IPS DF 6.9 (cell line): ENCODE data around the gene IL17B.
"Not testable (repeated sequence)": the region's sequence is repeated elsewhere in the genome, so short reads cannot be mapped to it uniquely, and the experiment has no call there.

Source experiments
- DNase-seq: peaks from one replicate; pipeline ENCODE4 v3.0.0-alpha.2; 2013; ENCODE audit warnings: low read depth, low spot score
- H3K27ac ChIP-seq: one replicate; pipeline ENCODE4 v1.5.1; 2013; ENCODE audit warnings: low read length, control low read depth
- H3K27me3 ChIP-seq: 2 replicates; pipeline ENCODE4 v1.6.1; 2013; ENCODE audit warnings: mild to moderate bottlenecking, low read length; ENCODE audit not compliant: control insufficient read depth, insufficient read depth
- H3K36me3 ChIP-seq: 2 replicates; pipeline ENCODE4 v1.6.1; 2013; ENCODE audit warnings: low read length; ENCODE audit not compliant: control insufficient read depth, insufficient read depth
- H3K4me1 ChIP-seq: 2 replicates; pipeline ENCODE4 v1.6.1; 2013; ENCODE audit warnings: low read length; ENCODE audit not compliant: control insufficient read depth, insufficient read depth
- H3K4me3 ChIP-seq: 2 replicates; pipeline ENCODE4 v1.5.1; 2013; ENCODE audit warnings: mild to moderate bottlenecking, low read length
- H3K9me3 ChIP-seq: 2 replicates; pipeline ENCODE4 v1.6.1; 2013; ENCODE audit warnings: low read length, inconsistent platforms; ENCODE audit not compliant: control insufficient read depth, insufficient read depth
- WGBS: extraction: QIAGEN DNeasy Blood & Tissue Kit; methylation state at CpG from one replicate; pipeline ENCODE4 v1.1.7; 2013; ENCODE audit warnings: mixed read lengths, missing lambda C conversion rate; ENCODE audit not compliant: insufficient read length, insufficient coverage; 5-methylcytosine and 5-hydroxymethylcytosine counted together

IL17B gene

GRCh38 chr5:149399775-149400174 is 20.7 kb upstream of the IL17B start:
- DNase-seq, result no peak
- no peaks in the 10 kb centered on the region for H3K4me1 ChIP-seq
- H3K36me3 ChIP-seq, result no peaks in the 10 kb centered on the region
- H3K27ac ChIP-seq, result no peak overlapping the region
- H3K4me3 ChIP-seq, result no peak overlapping the region
- no peaks in the 10 kb centered on the region for H3K9me3 ChIP-seq
- H3K27me3 ChIP-seq, result no peaks in the 10 kb centered on the region

GRCh38 chr5:149398747-149399266 is 19.7 kb upstream of the IL17B start:
- not testable (repeated sequence) for H3K9me3 ChIP-seq, H3K4me3 ChIP-seq, H3K27me3 ChIP-seq, H3K4me1 ChIP-seq, H3K36me3 ChIP-seq, H3K27ac ChIP-seq, DNase-seq
- WGBS, result no CpG with 5 or more reads among the region's 7 CpGs

GRCh38 chr5:149397530-149397929 is 18.4 kb upstream of the IL17B start:
- no peaks in the 10 kb centered on the region for H3K9me3 ChIP-seq
- no peak overlapping the region for H3K27ac ChIP-seq
- H3K4me1 ChIP-seq, result no peaks in the 10 kb centered on the region
- no peaks in the 10 kb centered on the region for H3K27me3 ChIP-seq
- no peak overlapping the region for H3K4me3 ChIP-seq
- DNase-seq, result no peak
- no CpG with 5 or more reads among the region's 6 CpGs for WGBS
- no peaks in the 10 kb centered on the region for H3K36me3 ChIP-seq

GRCh38 chr5:149394996-149395395 is 15.9 kb upstream of the IL17B start:
- not testable (repeated sequence) for H3K27me3 ChIP-seq, H3K4me3 ChIP-seq, H3K4me1 ChIP-seq, H3K27ac ChIP-seq, H3K36me3 ChIP-seq, H3K9me3 ChIP-seq, DNase-seq

- no peaks in the 10 kb centered on the region for H3K36me3 ChIP-seq
- DNase-seq, result no peak
- H3K9me3 ChIP-seq, result no peaks in the 10 kb centered on the region
- H3K4me3 ChIP-seq, result no peak overlapping the region
- no peaks in the 10 kb centered on the region for H3K4me1 ChIP-seq
- WGBS, result no CpG with 5 or more reads among the region's 19 CpGs
- H3K27me3 ChIP-seq, result no peaks in the 10 kb centered on the region
- H3K27ac ChIP-seq, result no peak overlapping the region
These were observed 13.6 kb upstream of the IL17B start for GRCh38 chr5:149392718-149393117.

- Histone ChIP-seq H3K27ac (no peak overlapping the region), H3K4me3 (no peak overlapping the region), H3K4me1 (no peaks in the 10 kb centered on the region), H3K9me3 (no peaks in the 10 kb centered on the region), H3K36me3 (no peaks in the 10 kb centered on the region), H3K27me3 (no peaks in the 10 kb centered on the region)
- no CpG with 5 or more reads among the region's 6 CpGs for whole genome bisulfite sequencing
- DNase-seq, result no peak
These were observed 12.4 kb upstream of the IL17B start for GRCh38 chr5:149391524-149391923.

GRCh38 chr5:149391076-149391475 is 12.0 kb upstream of the IL17B start:
- no CpG with 5 or more reads among the region's 6 CpGs for WGBS
- not testable (repeated sequence) for H3K9me3 ChIP-seq, H3K27me3 ChIP-seq, H3K4me3 ChIP-seq, DNase-seq, H3K36me3 ChIP-seq, H3K27ac ChIP-seq, H3K4me1 ChIP-seq

- WGBS, result no CpG with 5 or more reads among the region's 11 CpGs
- H3K27ac ChIP-seq, result no peak overlapping the region
- H3K4me3 ChIP-seq, result no peak overlapping the region
- DNase-seq, result no peak
- no peaks in the 10 kb centered on the region for H3K4me1 ChIP-seq
- peaks cover 1% of the 10 kb centered on the region; the same call in 1 of the 2 replicates for H3K9me3 ChIP-seq
- no peaks in the 10 kb centered on the region for H3K36me3 ChIP-seq
- H3K27me3 ChIP-seq, result no peaks in the 10 kb centered on the region
These were observed 10.7 kb upstream of the IL17B start for GRCh38 chr5:149389552-149390495.

- H3K27ac ChIP-seq, result no peak overlapping the region
- no peak overlapping the region for H3K4me3 ChIP-seq
- no peaks in the 10 kb centered on the region for H3K4me1 ChIP-seq
- WGBS, result no CpG with 5 or more reads among the region's 7 CpGs
- H3K36me3 ChIP-seq, result no peaks in the 10 kb centered on the region
- no peak for DNase-seq
- H3K27me3 ChIP-seq, result no peaks in the 10 kb centered on the region
- H3K9me3 ChIP-seq, result peaks cover 1% of the 10 kb centered on the region; the same call in 1 of the 2 replicates
These were observed 9.6 kb upstream of the IL17B start for GRCh38 chr5:149388498-149389190.

GRCh38 chr5:149387982-149388381 is 8.9 kb upstream of the IL17B start:
- Histone ChIP-seq H3K27me3 (no peaks in the 10 kb centered on the region), H3K4me1 (no peaks in the 10 kb centered on the region), H3K27ac (no peak overlapping the region), H3K4me3 (no peak overlapping the region), H3K9me3 (peaks cover 1% of the 10 kb centered on the region; the same call in 1 of the 2 replicates), H3K36me3 (no peaks in the 10 kb centered on the region)
- WGBS, result no CpG with 5 or more reads among the region's 1 CpG
- no peak for DNase-seq
